HEK293 (cell line): ENCODE data around the gene OSCP1.

Source experiments
- BCL11A ChIP-seq: fragments of 450-650 bp; formaldehyde crosslinking; IDR thresholded peaks from 2 replicates; pipeline ENCODE4 v1.5.1; 2016; ENCODE audit warnings: low read depth, missing biosample characterization, missing genetic modification characterization
- FEZF1 ChIP-seq: fragments of 450-650 bp; formaldehyde crosslinking; IDR thresholded peaks from 2 replicates; pipeline ENCODE4 v1.5.1; 2016; ENCODE audit warnings: missing biosample characterization, missing genetic modification characterization
- GLIS1 ChIP-seq: fragments of 450-650 bp; formaldehyde crosslinking; IDR thresholded peaks from 2 replicates; pipeline ENCODE4 v1.5.1; 2016; ENCODE audit warnings: missing biosample characterization, missing genetic modification characterization
- GLIS2 ChIP-seq: fragments of 450-650 bp; formaldehyde crosslinking; IDR thresholded peaks from 2 replicates; pipeline ENCODE4 v1.5.1; 2016; ENCODE audit warnings: missing biosample characterization, missing genetic modification characterization
- MZF1 ChIP-seq: fragments of 450-650 bp; formaldehyde crosslinking; IDR thresholded peaks from 2 replicates; pipeline ENCODE4 v1.5.1; 2017; ENCODE audit warnings: missing biosample characterization, missing genetic modification characterization, borderline replicate concordance
- PATZ1 ChIP-seq: fragments of 450-650 bp; formaldehyde crosslinking; IDR thresholded peaks from 2 replicates; pipeline ENCODE4 v1.5.1; 2016; ENCODE audit warnings: missing biosample characterization, missing genetic modification characterization
- RBAK ChIP-seq: fragments of 450-650 bp; formaldehyde crosslinking; IDR thresholded peaks from 2 replicates; pipeline ENCODE4 v1.5.1; 2016; ENCODE audit warnings: missing biosample characterization, missing genetic modification characterization
- REPIN1 ChIP-seq: fragments of 450-650 bp; formaldehyde crosslinking; IDR thresholded peaks from 2 replicates; pipeline ENCODE4 v1.5.1; 2017; ENCODE audit warnings: missing biosample characterization, missing genetic modification characterization, low read depth
- SP3 ChIP-seq: fragments of 450-650 bp; formaldehyde crosslinking; IDR thresholded peaks from 2 replicates; pipeline ENCODE4 v1.5.1; 2016; ENCODE audit warnings: missing biosample characterization, missing genetic modification characterization
- TCF7L2 ChIP-seq: IDR thresholded peaks from 2 replicates; pipeline ENCODE4 v1.6.1; 2011; ENCODE audit warnings: low read depth, mild to moderate bottlenecking, inconsistent platforms, low read length, moderate library complexity, borderline replicate concordance
- ZBTB17 ChIP-seq: fragments of 450-650 bp; formaldehyde crosslinking; IDR thresholded peaks from 2 replicates; pipeline ENCODE4 v1.5.1; 2016; ENCODE audit warnings: missing biosample characterization, missing genetic modification characterization
- ZBTB21 ChIP-seq: fragments of 450-650 bp; formaldehyde crosslinking; IDR thresholded peaks from 2 replicates; pipeline ENCODE4 v1.5.1; 2017; ENCODE audit warnings: missing biosample characterization, missing genetic modification characterization
- ZBTB48 ChIP-seq: fragments of 450-650 bp; formaldehyde crosslinking; IDR thresholded peaks from 2 replicates; pipeline ENCODE4 v1.5.1; 2016; ENCODE audit warnings: missing biosample characterization, missing genetic modification characterization
- ZEB2 ChIP-seq: fragments of 450-650 bp; formaldehyde crosslinking; IDR thresholded peaks from 2 replicates; pipeline ENCODE4 v1.5.1; 2016; ENCODE audit warnings: missing biosample characterization, missing genetic modification characterization
- ZFP41 ChIP-seq: fragments of 450-650 bp; formaldehyde crosslinking; IDR thresholded peaks from 2 replicates; pipeline ENCODE4 v1.5.1; 2016; ENCODE audit warnings: missing biosample characterization, missing genetic modification characterization, borderline replicate concordance
- ZNF133 ChIP-seq: fragments of 450-650 bp; formaldehyde crosslinking; IDR thresholded peaks from 2 replicates; pipeline ENCODE4 v1.5.1; 2016; ENCODE audit warnings: missing biosample characterization, missing genetic modification characterization
- ZNF214 ChIP-seq: fragments of 450-650 bp; formaldehyde crosslinking; IDR thresholded peaks from 2 replicates; pipeline ENCODE4 v1.5.1; 2017; ENCODE audit warnings: missing biosample characterization, mild to moderate bottlenecking, missing genetic modification characterization, borderline replicate concordance
- ZNF223 ChIP-seq: fragments of 450-650 bp; formaldehyde crosslinking; IDR thresholded peaks from 2 replicates; pipeline ENCODE4 v1.5.1; 2016; ENCODE audit warnings: missing biosample characterization, missing genetic modification characterization
- ZNF24 ChIP-seq: fragments of 450-650 bp; formaldehyde crosslinking; IDR thresholded peaks from 2 replicates; pipeline ENCODE4 v1.5.1; 2016; ENCODE audit warnings: missing biosample characterization, missing genetic modification characterization
- ZNF335 ChIP-seq: fragments of 450-650 bp; formaldehyde crosslinking; conservative IDR thresholded peaks from 2 replicates; pipeline ENCODE4 v1.5.1; 2016; ENCODE audit warnings: missing biosample characterization, missing genetic modification characterization
- ZNF37A ChIP-seq: fragments of 450-650 bp; IDR thresholded peaks from 2 replicates; pipeline ENCODE4 v1.5.1; 2018; ENCODE audit warnings: missing biosample characterization, missing genetic modification characterization
- ZNF48 ChIP-seq: fragments of 450-650 bp; formaldehyde crosslinking; IDR thresholded peaks from 2 replicates; pipeline ENCODE4 v1.5.1; 2016; ENCODE audit warnings: missing biosample characterization, missing genetic modification characterization
- ZNF529 ChIP-seq: fragments of 450-650 bp; formaldehyde crosslinking; IDR thresholded peaks from 2 replicates; pipeline ENCODE4 v1.5.1; 2017; ENCODE audit warnings: missing genetic modification characterization, missing biosample characterization; ENCODE audit not compliant: insufficient replicate concordance
- ZNF530 ChIP-seq: fragments of 450-650 bp; formaldehyde crosslinking; IDR thresholded peaks from 2 replicates; pipeline ENCODE4 v1.5.1; 2016; ENCODE audit warnings: low read depth, missing biosample characterization, missing genetic modification characterization
- ZNF585B ChIP-seq: fragments of 450-650 bp; formaldehyde crosslinking; IDR thresholded peaks from 2 replicates; pipeline ENCODE4 v1.5.1; 2016; ENCODE audit warnings: missing biosample characterization, missing genetic modification characterization
- ZNF623 ChIP-seq: fragments of 450-650 bp; formaldehyde crosslinking; IDR thresholded peaks from 2 replicates; pipeline ENCODE4 v1.5.1; 2016; ENCODE audit warnings: missing biosample characterization, missing genetic modification characterization
- ZNF629 ChIP-seq: fragments of 450-650 bp; formaldehyde crosslinking; IDR thresholded peaks from 2 replicates; pipeline ENCODE4 v1.5.1; 2017; ENCODE audit warnings: missing biosample characterization, missing genetic modification characterization
- ZNF677 ChIP-seq: fragments of 450-650 bp; IDR thresholded peaks from 2 replicates; pipeline ENCODE4 v1.5.0; 2018; ENCODE audit warnings: missing biosample characterization, mild to moderate bottlenecking, missing genetic modification characterization, moderate library complexity
- ZNF777 ChIP-seq: fragments of 450-650 bp; formaldehyde crosslinking; IDR thresholded peaks from 2 replicates; pipeline ENCODE4 v1.5.1; 2017; ENCODE audit warnings: missing biosample characterization, missing genetic modification characterization, borderline replicate concordance
- ZNF785 ChIP-seq: fragments of 450-650 bp; formaldehyde crosslinking; IDR thresholded peaks from 2 replicates; pipeline ENCODE4 v1.5.1; 2016; ENCODE audit warnings: missing biosample characterization, missing genetic modification characterization
- ZNF843 ChIP-seq: fragments of 450-650 bp; formaldehyde crosslinking; IDR thresholded peaks from 2 replicates; pipeline ENCODE4 v1.5.1; 2016; ENCODE audit warnings: missing biosample characterization, missing genetic modification characterization
- TF ChIP-seq, protein P1 (sequence below): sonication (generic); formaldehyde crosslinking; IDR thresholded peaks from 2 replicates; pipeline ENCODE4 v1.8.1; 2022; ENCODE audit warnings: mild to moderate bottlenecking, moderate library complexity, missing genetic modification reagents
- TF ChIP-seq, protein P2 (sequence below): fragments of 450-650 bp; formaldehyde crosslinking; IDR thresholded peaks from 2 replicates; pipeline ENCODE4 v1.5.1; 2016; ENCODE audit warnings: missing biosample characterization, missing genetic modification characterization
- TF ChIP-seq, protein P3 (sequence below): fragments of 450-650 bp; formaldehyde crosslinking; IDR thresholded peaks from 2 replicates; pipeline ENCODE4; 2016; ENCODE audit warnings: missing biosample characterization, missing genetic modification characterization

OSCP1 gene

DNA sequence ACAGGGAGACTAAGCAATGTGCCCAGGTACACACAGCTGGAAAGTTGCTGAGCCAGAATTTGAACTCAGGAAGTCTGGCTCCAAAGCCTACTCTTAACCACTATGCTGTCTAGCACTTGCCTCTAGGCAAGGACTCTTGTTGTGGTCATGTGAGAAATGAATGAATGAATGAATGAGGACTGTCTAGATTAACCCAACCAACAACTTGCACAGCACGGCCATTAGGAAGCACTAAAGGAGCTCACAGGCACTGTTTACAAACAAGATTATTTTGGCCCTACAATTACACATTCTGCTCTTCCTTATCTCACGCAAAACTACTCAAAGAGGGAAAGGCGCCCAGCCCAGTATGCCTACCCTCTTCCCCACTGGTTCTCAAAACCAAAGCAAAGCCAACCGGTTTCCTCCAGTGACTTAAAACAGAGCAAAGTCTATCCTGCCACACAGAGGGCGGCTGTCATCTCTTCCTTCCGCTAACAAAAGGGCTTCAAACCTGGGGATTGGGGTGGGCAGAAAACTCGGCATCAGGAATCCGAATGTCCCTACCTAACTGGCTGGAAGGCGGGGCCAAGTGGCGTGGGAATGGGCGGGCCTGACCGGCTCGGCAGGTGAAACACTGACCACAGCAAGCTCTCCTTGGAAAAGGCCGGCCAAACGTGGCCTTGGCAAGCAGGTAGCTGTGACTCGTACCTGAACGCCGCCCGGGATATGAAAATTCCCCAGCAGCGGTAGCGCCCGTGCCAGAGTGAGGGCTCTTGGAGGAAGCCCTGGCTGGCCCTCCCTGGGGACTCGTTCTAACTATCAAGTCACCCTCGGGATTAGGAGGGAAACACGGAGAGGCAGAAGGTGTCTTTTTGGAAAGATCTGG lies 65.5 kb downstream of the OSCP1 start (continued):
- TF ChIP-seq ZNF629 (tag by site-specific recombination) (no peak), ZNF335 (tag by site-specific recombination) (peak; percentile 57; the same call in 1 of the 2 replicates), ZEB2 (tag by site-specific recombination) (0 out of 2 replicates have a peak, but pooled peaks have one; percentile 66), ZNF133 (tag by site-specific recombination) (no peak), GLIS2 (tag by site-specific recombination) (peak; percentile 36; the same call in 1 of the 2 replicates), ZNF623 (tag by site-specific recombination) (no peak), ZNF529 (no peak), ZNF214 (tag by site-specific recombination) (no peak), TCF7L2 (no peak), ZNF223 (tag by site-specific recombination) (no peak), REPIN1 (no peak), MZF1 (tag by site-specific recombination) (no peak; the same call in 1 of the 2 replicates), ZBTB48 (peak; percentile 38), ZNF777 (tag by site-specific recombination) (no peak), ZNF843 (tag by site-specific recombination) (no peak), ZBTB21 (tag by site-specific recombination) (no peak), ZNF677 (tag by site-specific recombination) (no peak), FEZF1 (tag by site-specific recombination) (no peak), BCL11A (tag by site-specific recombination) (no peak), ZNF37A (no peak), ZNF585B (tag by site-specific recombination) (peak; percentile 6; the same call in 1 of the 2 replicates), ZNF48 (tag by site-specific recombination) (no peak), ZFP41 (tag by site-specific recombination) (no peak), ZNF24 (peak; percentile 100), GLIS1 (tag by site-specific recombination) (no peak; the same call in 1 of the 2 replicates), ZBTB17 (tag by site-specific recombination) (peak; percentile 56; the same call in 1 of the 2 replicates), SP3 (tag by site-specific recombination) (peak; percentile 62; the same call in 1 of the 2 replicates), RBAK (no peak), ZNF785 (tag by site-specific recombination) (no peak), PATZ1 (tag by site-specific recombination) (no peak), ZNF530 (no peak)
- TF ChIP-seq, protein P1, sequence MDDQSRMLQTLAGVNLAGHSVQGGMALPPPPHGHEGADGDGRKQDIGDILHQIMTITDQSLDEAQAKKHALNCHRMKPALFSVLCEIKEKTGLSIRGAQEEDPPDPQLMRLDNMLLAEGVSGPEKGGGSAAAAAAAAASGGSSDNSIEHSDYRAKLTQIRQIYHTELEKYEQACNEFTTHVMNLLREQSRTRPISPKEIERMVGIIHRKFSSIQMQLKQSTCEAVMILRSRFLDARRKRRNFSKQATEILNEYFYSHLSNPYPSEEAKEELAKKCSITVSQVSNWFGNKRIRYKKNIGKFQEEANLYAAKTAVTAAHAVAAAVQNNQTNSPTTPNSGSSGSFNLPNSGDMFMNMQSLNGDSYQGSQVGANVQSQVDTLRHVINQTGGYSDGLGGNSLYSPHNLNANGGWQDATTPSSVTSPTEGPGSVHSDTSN (CRISPR knock-in tag) = no peak
- TF ChIP-seq, protein P2, sequence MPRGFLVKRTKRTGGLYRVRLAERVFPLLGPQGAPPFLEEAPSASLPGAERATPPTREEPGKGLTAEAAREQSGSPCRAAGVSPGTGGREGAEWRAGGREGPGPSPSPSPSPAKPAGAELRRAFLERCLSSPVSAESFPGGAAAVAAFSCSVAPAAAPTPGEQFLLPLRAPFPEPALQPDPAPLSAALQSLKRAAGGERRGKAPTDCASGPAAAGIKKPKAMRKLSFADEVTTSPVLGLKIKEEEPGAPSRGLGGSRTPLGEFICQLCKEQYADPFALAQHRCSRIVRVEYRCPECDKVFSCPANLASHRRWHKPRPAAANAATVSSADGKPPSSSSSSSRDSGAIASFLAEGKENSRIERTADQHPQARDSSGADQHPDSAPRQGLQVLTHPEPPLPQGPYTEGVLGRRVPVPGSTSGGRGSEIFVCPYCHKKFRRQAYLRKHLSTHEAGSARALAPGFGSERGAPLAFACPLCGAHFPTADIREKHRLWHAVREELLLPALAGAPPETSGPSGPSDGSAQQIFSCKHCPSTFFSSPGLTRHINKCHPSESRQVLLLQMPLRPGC (tag by site-specific recombination) = no peak
- TF ChIP-seq, protein P3, sequence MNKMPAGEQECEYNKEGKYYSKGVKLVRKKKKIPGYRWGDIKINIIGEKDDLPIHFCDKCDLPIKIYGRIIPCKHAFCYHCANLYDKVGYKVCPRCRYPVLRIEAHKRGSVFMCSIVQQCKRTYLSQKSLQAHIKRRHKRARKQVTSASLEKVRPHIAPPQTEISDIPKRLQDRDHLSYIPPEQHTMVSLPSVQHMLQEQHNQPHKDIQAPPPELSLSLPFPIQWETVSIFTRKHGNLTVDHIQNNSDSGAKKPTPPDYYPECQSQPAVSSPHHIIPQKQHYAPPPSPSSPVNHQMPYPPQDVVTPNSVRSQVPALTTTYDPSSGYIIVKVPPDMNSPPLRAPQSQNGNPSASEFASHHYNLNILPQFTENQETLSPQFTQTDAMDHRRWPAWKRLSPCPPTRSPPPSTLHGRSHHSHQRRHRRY = no peak
